ENCODE results near the gene LYPD6B. TPM values are rescaled to one million over a fixed set of nuclear protein-coding genes. Genes with fewer than 3 reads are reported as not detected.

Gene LYPD6B
- total RNA-seq, 1 donor from 2014 or later = not detected

GRCh38 chr2:149160195-149160594, 121.7 kb downstream of the LYPD6B start:
- no peaks in the 10 kb centered on the region for H3K9me3 ChIP-seq (replicated peaks)
- no peak overlapping the region for H3K4me3 ChIP-seq
- TF ChIP-seq, protein P1, sequence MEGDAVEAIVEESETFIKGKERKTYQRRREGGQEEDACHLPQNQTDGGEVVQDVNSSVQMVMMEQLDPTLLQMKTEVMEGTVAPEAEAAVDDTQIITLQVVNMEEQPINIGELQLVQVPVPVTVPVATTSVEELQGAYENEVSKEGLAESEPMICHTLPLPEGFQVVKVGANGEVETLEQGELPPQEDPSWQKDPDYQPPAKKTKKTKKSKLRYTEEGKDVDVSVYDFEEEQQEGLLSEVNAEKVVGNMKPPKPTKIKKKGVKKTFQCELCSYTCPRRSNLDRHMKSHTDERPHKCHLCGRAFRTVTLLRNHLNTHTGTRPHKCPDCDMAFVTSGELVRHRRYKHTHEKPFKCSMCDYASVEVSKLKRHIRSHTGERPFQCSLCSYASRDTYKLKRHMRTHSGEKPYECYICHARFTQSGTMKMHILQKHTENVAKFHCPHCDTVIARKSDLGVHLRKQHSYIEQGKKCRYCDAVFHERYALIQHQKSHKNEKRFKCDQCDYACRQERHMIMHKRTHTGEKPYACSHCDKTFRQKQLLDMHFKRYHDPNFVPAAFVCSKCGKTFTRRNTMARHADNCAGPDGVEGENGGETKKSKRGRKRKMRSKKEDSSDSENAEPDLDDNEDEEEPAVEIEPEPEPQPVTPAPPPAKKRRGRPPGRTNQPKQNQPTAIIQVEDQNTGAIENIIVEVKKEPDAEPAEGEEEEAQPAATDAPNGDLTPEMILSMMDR (IDR thresholded peaks at IDR 0.05; ENCODE audit: borderline replicate concordance) = no peak
- H3K4me1 ChIP-seq = no peaks in the 10 kb centered on the region
- H3K36me3 ChIP-seq = no peaks in the 10 kb centered on the region
- H3K27me3 ChIP-seq (ENCODE audit: low read depth) = peaks cover 10% of the 10 kb centered on the region
- no peak for DNase-seq
- no peak overlapping the region for H3K27ac ChIP-seq (replicated peaks)
- intact Hi-C loops (cut with micrococcal nuclease) = no loop called here

DNA sequence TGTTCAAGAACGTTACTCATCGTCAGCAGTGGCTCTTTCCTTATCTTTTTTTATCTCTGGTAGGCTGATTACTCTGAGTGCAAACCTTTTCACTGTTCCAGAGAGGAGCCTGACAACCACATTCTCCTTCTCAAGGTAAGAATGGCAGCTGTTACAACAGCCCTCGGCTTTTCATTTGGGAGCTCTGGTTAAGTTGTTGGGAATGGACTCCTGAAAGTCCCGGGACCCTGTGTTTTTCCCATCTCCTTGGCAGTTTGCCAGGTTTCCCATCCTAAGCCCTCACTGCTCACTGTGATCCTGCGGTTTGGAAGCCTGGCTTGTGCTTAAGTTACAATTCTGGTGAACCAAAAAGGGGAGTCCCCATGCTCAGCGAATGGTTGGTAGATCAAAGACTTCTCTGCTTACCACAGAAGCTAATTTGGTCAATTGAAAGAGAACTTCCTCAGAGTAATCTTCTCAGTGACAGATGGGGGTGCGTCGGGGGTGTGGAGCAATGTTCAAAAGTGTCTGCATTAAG, 122.3 kb downstream of the LYPD6B start:
- Histone ChIP-seq H3K27ac (replicated peaks) (no peak overlapping the region), H3K27me3 (ENCODE audit: low read depth) (peaks cover 11% of the 10 kb centered on the region), H3K4me3 (no peak overlapping the region), H3K4me1 (no peaks in the 10 kb centered on the region), H3K36me3 (no peaks in the 10 kb centered on the region), H3K9me3 (replicated peaks) (no peaks in the 10 kb centered on the region)
- intact Hi-C loops (cut with micrococcal nuclease) = no loop called here
- DNase-seq = no peak
- TF ChIP-seq, protein P1 (IDR thresholded peaks at IDR 0.05; ENCODE audit: borderline replicate concordance) = no peak

GRCh38 chr2:149161481-149162225, 123.2 kb downstream of the LYPD6B start:
- Histone ChIP-seq H3K36me3 (no peaks in the 10 kb centered on the region), H3K27ac (replicated peaks) (no peak overlapping the region), H3K4me3 (no peak overlapping the region), H3K9me3 (replicated peaks) (no peaks in the 10 kb centered on the region), H3K27me3 (ENCODE audit: low read depth) (peaks cover 19% of the 10 kb centered on the region), H3K4me1 (no peaks in the 10 kb centered on the region)
- intact Hi-C loops (cut with micrococcal nuclease) = no loop called here
- no peak for DNase-seq
- TF ChIP-seq, protein P1 (IDR thresholded peaks at IDR 0.05; ENCODE audit: borderline replicate concordance) = no peak

- intact Hi-C loops (cut with micrococcal nuclease) = no loop called here
- Histone ChIP-seq H3K27me3 (ENCODE audit: low read depth) (peaks cover 19% of the 10 kb centered on the region), H3K4me1 (no peaks in the 10 kb centered on the region), H3K27ac (replicated peaks) (no peak overlapping the region), H3K4me3 (no peak overlapping the region), H3K36me3 (no peaks in the 10 kb centered on the region), H3K9me3 (replicated peaks) (no peaks in the 10 kb centered on the region)
- DNase-seq = no peak
- TF ChIP-seq, protein P1 (IDR thresholded peaks at IDR 0.05; ENCODE audit: borderline replicate concordance) = no peak
Measured at GRCh38 chr2:149164296-149164695, 125.8 kb downstream of the LYPD6B start.

- intact Hi-C loops (cut with micrococcal nuclease) = no loop called here
- H3K9me3 ChIP-seq (replicated peaks) = no peaks in the 10 kb centered on the region
- TF ChIP-seq, protein P1 (IDR thresholded peaks at IDR 0.05; ENCODE audit: borderline replicate concordance) = no peak
- no peak overlapping the region for H3K27ac ChIP-seq (replicated peaks)
- no peak overlapping the region for H3K4me3 ChIP-seq
- H3K27me3 ChIP-seq (ENCODE audit: low read depth) = peaks cover 19% of the 10 kb centered on the region
- H3K36me3 ChIP-seq = no peaks in the 10 kb centered on the region
- no peaks in the 10 kb centered on the region for H3K4me1 ChIP-seq
- no peak for DNase-seq
Measured at GRCh38 chr2:149164827-149165226, 126.3 kb downstream of the LYPD6B start.

Data from left ventricle myocardium inferior (tissue), 1 donor.